ENCODE measurements around the gene SLC12A4.
"Not testable (repeated sequence)": the region's sequence is repeated elsewhere in the genome, so short reads cannot be mapped to it uniquely, and the experiment has no call there.

Gene SLC12A4

DNA sequence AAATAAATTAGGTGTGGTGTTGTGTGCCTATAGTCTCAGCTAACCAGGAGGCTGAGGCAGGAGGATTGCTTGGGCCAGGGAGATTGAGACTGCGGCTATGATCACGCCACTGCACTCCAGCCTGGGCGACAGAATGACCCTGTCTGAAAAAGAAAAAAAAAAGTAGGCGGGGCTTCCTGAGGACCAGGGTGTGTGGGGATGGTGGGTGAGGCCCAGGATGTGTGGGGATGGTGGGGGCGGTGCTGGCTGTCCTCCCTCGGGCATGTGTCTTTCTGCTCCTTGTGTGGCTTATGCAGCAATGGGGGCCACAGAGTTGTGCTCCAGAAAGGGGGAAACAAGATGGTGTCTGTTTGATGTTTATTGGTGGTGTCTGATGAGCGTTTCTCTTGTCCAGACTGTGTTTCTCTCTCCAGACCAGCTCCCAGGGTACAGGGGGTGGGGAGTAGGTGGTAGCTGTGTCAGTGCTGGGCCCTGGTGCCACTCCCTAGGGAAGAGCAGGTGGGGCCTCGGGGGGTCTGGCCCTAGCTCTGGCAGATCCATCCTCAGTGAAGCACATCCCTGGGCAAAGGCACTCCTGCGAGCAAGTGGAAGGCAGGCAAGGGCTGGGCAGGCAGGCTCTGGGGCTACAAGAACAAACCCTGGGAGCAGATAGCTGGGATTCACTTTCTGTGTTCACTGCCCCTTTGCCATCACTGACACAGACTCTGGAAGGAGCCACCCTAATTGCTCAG, 26.8 kb downstream of the SLC12A4 start:
- no peak for DNase-seq (ENCODE audit: low read depth in 3 of 3)

DNA sequence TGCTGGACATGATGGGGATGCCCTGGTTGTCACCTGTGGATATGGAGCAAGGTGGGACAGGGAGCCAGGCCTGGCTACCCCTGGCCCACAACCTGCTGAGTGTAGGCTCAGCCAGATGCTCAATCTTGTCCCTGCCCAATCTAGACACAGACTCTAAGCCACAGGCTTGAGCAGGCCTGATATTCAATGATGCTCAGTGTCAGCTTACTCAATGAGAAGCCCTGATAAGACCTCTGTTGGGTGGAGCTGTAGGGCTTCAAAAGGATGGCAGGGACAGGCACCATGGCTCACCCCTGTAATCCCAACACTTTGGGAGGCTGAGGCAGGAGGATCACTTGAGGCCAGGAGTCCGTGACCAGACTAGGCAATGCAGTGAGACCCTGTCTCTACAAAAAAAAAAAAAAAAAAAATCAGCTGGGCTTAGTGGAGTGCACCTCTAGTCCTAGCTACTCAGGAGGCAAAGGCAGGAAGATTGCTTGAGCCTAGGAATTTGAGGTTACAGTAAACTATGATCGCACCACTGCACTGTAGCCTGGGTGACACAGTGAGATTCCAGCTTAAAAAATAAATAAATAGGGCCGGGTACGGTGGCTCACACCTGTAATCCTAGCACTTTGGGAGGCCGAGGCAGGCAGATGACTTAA, 27.9 kb downstream of the SLC12A4 start:
- no peak for DNase-seq (ENCODE audit: low read depth in 3 of 3)

DNA sequence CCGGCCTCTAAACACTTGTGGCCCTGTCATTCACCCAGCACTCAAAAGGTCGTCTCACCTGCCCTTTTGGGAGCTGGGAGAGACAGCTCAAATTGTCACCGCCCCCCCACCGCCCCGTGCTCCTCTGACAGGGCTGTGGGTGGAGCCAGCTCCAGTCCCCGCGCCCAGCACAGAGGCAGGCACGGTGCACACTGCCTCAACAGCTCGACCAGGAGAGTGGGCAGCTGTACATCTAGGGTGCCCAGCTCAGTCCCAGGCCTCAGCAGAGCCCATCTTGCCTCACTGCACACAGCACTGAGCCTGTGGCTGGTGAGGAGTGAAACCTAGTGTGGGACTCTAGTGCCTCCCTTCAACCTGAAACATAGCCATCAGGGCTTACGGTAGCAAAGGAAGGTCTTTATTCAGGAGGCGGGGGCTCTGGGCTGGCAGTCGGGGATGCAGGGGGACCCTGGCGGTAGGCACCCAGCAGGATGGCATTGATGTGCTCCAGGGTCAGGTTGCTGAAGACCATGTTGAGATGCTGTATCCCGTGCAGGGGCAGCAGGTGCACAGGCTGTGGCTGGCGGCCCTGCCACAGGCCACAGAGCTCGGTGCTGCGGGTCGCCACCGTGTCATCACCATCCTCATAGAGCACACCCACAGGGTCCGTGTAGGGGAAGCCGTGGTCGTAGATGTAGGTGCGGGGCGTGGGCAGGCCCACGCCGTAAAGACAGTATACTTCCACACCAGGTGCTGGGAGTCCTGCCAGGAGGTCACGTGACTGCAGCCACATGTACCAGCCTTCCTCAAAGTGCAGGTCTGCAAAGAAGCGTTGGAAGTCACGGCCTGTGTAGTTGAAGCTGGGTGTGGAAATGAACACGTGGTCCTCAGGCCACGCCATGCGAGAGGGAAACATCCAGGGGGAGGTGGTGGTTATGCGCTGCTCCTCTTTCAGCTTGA, 28.7 kb downstream of the SLC12A4 start:
- peak in 1 of 3 experiments; percentile 67 for DNase-seq (ENCODE audit: low read depth in 3 of 3)

DNA sequence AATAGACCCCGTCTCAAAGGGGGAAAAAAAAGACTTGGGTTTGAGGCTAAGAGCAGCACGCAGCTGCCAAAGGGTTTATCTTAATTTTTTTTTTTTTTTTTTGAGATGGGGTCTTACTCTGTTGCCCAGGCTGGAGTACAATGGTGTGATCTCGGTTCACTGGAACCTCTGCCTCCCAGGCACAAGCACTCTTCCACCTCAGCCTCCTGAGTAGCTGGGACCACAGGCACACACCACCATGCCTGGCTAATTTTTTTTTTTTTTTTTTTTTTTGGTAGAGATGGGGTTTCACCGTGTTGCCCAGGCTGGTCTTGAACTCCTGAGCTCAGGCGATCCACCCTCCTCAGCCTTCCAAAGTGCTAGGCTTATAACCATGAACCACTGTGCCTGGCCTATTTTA, 30.7 kb downstream of the SLC12A4 start:
- DNase-seq (ENCODE audit: low read depth in 3 of 3): not testable (repeated sequence)

DNA sequence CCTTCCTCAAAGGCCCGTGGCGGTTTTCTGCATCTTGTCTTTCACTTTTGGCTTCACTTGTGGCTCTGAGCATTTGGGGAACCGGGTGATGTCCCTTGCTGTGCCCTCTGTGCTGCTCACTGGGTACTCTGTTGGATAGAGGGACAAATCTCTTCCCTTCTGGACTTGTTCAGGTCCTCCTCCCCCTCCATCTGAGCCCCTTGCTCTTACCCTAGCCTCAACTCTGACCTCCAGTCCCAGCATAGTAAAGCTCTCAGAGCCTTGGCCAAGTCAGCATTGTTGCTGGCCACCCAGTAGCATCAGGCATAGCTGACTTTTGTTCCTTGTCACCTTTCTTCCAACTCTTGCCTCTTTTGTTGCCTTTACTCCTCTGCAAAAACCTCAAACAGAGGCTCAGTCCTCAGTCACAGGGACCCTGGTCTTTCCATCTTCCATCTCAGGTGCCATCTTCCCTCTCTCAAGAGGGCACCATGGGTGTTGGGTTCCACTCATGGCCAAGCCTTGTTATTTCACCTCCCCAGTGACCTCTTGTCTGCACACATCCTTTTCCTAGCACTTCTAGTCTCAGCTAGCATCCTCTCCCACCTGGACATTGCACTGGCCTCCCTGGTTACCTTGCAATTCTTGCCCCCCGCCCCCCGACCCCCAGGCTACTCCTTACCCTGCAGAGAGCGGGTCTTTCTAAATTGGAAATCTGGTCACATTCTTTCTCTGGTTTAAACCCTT, 31.4 kb downstream of the SLC12A4 start:
- peak in 2 of 3 experiments; percentile 62 to 73 for DNase-seq (ENCODE audit: low read depth in 3 of 3)

DNA sequence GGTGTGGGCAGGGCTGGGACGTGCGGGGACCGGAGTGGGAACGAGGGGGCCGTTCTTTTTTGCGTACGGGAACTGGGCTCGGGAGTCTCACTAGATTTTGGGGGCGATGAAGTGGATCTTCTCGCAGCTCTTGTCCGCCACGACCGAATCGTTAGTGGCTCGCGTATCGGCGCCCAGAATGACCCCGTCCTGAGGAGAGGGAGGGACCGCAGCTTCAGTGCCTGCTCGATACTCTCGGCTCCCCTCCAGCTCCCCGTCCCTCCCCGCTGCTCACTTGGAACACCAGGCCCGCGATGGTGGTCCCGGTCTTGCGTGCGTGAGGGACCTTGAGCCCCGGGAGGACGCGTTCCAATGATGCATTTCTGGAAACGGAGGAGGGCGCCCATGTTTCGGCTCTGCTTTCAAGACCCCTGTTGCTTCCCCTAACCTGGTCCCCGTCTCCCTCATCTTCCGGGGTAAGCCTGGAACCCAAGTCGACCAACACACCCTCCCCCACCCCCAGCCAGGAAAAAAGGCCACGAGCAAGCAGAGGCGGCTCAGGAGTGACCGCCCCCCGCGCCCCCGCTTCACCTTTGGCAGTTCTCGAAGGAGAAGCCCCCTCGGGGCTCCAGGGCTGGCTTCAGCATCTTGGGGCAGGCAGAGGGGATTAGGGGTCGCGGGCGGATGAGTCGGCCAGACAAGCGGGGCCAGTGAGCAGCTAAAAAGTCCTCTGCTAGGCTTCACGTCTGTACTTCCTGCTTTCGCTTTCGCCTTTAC, 32.1 kb downstream of the SLC12A4 start, which contains the start of gene PSMB10:
Gene PSMB10, minus strand, starts transcription at position 727 of the 756 bp plus-strand sequence. Its CDS starts 101 bp downstream, at position 626.
- peak in 1 of 3 experiments; percentile 57 for DNase-seq (ENCODE audit: low read depth in 3 of 3)

DNA sequence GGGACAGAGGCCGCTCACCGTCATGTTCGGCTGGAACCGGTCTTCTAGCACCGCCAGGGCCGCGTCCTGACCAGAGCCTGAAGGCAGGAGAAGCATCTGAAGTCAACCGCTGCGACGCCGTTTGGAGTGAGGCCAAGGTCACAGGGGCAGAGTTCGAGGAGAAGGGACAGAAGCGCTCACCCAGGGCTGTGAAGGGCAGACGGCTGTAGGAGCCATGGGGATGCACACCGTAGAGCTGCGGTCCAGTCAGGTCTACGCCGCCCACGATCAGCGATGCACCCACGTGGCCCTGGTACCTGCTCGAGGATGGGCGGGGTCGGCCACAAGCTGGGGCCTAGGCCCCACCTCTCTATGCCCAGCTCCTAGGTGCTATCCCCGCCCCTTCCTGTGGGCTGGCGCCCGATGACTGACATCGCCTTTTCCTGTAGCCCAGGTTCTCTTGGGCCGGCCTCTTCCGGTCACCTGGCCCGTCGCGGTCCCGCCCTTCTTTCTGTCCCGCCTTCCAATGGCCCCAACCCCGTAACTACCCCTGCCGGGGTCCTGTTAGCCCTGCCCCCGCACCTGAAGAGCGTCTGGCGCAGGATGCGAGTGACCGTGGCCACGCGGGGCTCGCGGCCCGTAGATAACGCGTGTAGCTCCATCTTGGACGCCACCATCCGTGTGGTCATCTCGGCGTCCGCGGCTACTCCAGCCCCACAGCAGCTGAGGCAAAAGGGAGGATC, 32.9 kb downstream of the SLC12A4 start:
- DNase-seq (ENCODE audit: low read depth in 3 of 3): peak; percentile 86 to 98 (median 88)

DNA sequence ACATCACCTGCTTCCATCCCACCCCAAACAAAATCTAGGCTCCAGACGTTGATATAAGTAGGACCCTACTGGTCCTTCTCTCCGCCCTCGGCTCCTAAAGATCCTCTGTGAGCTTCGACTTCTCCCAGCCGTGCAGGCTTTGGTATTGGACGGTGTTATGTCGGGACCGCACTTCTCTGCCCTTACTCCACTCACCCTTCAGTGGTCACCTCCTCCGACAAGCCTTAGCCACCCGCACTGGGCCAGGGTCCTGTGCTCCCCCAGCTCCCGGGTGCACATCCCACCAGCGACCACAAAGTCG, 33.4 kb downstream of the SLC12A4 start:
- no peak for DNase-seq (ENCODE audit: low read depth in 3 of 3)

DNA sequence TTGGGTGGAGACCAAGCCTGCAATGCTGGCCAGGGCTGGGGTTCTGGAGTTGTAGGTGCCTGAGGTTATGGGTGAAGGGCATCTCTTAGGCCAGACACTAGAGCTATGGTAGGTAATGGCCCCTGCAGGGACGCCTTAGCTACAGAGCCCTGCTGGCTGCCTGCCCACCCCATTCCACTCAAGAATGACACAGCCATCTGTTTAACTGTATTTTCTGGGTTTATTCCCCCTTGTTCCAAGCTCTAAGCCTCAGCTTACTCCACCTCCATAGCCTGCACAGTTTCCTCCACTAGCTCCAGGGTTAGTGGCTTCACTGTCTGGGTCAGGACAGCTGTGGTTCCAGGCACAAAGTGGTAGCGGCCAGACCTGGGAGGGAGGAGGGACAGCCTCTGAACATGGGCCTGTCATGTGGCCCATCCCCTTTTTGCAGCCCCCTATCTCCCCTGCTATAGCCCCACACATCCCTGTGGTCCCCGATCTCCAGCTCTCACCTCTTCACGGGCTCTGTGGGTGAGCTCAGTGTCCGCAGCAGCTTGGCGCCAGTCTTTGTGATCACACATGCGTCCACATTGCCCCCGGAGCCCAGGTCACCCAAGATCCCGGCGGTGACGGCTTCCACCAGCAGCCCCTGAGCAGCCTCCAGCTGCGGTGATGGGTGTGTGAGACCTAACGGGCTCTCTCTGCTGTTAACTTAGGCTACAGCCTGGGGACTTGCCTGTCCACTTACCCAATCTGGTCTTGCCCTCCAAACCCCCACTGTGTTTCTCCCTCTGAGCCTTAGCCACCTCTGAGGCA, 33.9 kb downstream of the SLC12A4 start:
- DNase-seq (ENCODE audit: low read depth in 3 of 3): no peak

DNA sequence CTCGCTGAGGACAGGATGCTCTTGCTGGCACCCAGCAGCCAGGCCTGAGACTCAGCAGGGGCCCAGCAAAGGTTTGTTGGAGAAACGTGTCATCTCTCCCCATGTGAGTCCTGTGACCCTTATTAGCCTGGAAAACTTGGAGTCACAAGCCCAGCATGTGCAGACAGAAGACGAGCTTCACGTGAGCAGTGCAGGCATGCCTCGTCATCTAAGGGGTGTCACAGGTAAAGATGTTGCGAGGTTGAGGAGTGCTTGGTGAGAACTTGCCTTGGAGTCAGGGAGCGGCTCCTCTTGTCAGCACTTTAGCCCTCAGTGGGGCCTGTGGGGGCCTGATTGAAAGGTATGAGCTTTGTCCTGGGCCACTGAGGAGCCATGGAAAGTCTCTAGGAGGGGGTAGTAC, 34.6 kb downstream of the SLC12A4 start:
- DNase-seq (ENCODE audit: low read depth in 3 of 3): no peak

DNA sequence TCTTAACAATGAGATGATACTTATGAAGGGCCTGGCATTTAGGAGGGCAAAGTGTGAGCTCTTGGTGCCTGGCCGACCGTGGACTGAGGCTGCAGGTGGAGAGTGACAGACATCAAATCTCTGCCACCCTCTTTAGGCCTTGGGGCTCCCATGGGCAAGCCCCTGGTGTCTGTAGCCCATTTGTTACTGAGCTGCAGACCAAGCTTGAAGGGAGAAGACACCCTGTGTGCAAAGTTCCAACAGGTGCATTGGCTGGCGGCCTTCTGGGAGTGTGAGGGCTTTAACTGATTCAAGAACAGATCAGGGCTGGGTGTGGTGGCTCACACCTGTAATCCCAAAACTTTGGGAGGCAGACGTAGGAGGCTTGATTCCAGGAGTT, 36.0 kb downstream of the SLC12A4 start:
- no peak for DNase-seq (ENCODE audit: low read depth in 3 of 3)

DNA sequence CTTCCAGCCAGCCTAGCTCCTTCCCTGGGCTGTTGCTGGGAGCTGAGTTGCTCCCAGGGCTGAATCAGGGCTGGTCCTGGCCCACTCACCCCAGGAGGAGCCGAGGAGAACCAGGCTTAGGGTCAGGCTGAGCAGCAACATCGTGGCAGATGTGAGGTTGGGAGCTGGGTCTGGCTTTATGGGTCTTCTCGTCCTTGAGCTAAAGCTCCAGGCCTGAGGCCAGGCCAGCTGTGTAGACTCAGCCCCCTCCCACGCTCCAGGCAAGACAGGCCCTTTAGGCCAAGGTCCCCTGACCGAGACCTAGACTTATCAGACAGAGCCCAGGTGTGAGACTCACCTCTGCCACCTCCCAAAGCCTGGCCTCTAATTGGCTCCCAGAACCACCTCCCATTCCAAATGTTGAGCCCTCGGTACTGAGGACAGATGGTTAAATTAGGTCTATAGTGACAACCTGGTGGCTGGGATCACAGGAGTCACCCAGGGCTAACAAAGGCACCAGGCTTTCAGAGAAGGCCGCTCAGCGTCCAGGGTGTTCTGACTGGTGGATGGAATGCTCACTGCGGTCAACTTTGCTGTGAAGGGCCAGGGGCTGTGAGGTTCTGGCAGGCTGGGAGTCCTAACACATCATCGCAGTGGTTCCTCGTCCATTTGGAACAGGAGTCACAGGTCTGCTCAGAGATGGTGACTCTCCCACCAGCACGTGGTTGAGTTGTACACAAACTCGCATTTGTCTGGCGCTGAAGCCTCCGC, 36.5 kb downstream of the SLC12A4 start, which contains the start of gene CTRL:
Gene CTRL, minus strand, starts transcription at position 151 of the 750 bp plus-strand sequence. Its CDS starts 10 bp downstream, at position 141.
- DNase-seq (ENCODE audit: low read depth in 3 of 3): no peak

DNA sequence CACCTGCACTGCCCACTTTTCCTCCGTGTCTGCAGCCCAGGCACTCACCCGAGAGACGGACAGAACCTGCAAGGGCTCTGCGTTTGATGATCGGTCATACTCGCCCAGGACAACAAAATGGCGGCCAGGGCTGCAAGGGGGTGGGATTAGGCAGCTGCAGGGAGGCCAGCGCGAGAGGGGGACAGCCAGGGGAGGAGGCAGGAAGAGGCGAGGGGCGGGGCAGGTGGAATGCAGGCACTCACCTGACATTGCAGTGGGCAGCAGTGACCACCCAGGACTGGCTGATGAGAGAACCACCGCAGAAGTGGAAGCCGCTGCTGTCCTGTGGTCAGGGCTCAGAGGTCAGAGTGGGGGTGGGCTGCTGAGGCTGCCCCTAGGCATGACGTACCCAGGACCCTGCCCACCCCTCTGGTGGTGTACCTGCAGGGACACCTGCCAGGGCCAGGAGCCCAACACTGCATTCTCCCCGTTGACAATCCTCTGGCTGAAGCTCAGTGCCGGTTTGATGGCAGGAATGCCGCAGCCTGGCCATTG, 37.7 kb downstream of the SLC12A4 start:
- DNase-seq (ENCODE audit: low read depth in 3 of 3): no peak

DNA sequence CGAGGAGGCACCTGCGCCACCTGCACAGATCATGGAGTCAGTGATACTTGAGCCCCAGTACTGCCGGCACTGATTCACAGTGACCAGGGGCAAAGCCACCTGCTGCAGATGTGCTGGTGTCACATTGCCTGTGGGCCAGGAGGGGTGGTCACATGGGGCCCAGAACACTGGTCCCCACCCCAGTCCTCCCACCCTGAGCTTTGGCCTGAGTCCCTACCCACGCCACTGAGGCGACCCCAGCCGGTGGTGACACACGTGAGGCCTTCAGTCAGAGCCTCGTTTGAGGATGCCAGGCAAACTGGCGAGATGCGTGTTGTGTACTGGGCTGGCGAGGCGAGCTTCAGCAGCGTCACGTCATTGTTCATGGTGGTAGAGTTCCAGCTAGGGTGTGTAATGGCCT, 38.2 kb downstream of the SLC12A4 start:
- DNase-seq (ENCODE audit: low read depth in 3 of 3): no peak

DNA sequence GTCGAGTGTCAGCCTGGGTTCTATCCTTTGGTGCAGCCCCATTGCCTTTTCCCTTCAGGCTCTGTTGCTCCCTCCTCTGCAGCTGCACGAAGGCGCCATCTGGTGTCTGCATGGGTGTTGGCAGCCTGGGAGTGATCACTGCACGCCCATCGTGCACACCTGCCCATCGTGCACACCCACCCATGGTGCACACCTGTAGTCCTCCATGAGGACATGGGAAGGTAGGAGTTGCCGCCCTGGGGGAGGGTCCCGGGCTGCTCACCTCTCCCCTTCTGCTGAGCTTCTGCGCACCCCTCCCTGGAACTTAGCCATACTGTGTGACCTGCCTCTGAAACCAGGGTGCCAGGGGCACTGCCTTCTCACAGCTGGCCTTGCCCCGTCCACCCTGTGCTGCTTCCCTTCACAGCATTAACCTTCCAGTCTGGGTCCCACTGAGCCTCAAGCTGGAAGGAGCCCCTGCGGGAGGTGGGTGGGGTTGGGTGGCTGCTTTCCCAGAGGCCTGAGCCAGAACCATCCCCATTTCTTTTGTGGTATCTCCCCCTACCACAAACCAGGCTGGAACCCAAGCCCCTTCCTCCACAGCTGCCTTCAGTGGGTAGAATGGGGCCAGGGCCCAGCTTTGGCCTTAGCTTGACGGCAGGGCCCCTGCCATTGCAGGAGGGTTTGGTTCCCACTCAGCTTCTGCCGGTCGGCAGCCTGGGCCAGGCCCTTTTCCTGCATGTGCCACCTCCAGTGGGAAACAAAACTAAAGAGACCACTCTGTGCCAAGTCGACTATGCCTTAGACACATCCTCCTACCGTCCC, 39.7 kb downstream of the SLC12A4 start:
- peak; percentile 64 to 76 (median 64) for DNase-seq (ENCODE audit: low read depth in 3 of 3)

DNA sequence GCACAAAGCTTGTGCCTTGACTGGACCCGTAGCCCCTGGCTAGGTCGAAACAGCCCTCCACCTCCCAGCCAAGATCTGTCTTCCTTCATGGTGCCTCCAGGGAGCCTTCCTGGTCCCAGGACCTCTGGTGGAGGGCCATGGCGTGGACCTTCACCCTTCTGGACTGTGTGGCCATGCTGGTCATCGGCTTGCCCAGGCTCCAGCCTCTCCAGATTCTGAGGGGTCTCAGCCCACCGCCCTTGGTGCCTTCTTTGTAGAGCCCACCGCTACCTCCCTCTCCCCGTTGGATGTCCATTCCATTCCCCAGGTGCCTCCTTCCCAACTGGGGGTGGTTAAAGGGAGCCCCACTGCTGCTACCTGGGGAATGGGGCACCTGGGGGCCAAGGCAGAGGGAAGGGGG, 40.3 kb downstream of the SLC12A4 start:
- no peak for DNase-seq (ENCODE audit: low read depth in 3 of 3)

DNA sequence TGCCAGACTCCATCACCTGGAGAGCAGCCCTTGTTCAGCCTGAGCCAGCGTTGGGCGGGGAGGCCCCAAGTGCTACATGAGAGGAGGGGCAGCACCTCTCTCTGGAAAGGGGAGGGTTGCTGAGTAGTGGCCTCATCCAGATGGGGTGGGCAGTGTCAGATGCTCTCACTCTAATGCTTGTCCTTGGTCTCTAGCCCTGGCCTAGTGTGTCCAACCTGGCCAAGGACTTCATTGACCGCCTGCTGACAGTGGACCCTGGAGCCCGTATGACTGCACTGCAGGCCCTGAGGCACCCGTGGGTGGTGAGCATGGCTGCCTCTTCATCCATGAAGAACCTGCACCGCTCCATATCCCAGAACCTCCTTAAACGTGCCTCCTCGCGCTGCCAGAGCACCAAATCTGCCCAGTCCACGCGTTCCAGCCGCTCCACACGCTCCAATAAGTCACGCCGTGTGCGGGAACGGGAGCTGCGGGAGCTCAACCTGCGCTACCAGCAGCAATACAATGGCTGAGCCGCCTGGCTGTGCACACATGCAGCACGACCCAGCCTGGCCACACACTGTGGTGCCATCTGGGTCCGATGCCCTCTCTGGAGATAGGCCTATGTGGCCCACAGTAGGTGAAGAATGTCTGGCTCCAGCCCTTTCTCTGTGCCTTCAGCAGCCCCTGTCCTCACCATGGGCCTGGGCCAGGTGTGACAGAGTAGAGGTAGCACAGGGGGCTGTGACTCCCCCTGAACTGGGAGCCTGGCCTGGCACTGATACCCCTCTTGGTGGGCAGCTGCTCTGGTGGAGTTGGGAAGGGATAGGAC, 41.1 kb downstream of the SLC12A4 start:
- no peak for DNase-seq (ENCODE audit: low read depth in 3 of 3)

All from stimulated activated CD4-positive, alpha-beta T cell treated with anti-CD3 and anti-CD28 coated beads, TNF-alpha, amount 100 ng/mL, for 24 hours (primary cell).